Transverse colon (tissue), 4 donors: Measurements from ENCODE around the gene NAA35.

Source experiments
- EP300 ChIP-seq: sonication (generic); formaldehyde crosslinking; IDR thresholded peaks from one replicate; pipeline ENCODE4 v1.6.1; 2017; ENCODE audit warnings: antibody characterized with exemption, low read depth
- POLR2A ChIP-seq: fragments of 450-650 bp; IDR thresholded peaks from one replicate; pipeline ENCODE4 v1.6.1; 2016; ENCODE audit warnings: antibody characterized with exemption, mild to moderate bottlenecking, moderate library complexity
- POLR2AphosphoS5 ChIP-seq, 3 donors: sonication (generic); formaldehyde crosslinking; IDR thresholded peaks; one replicate each; pipeline ENCODE4 v1.6.1; 2016; ENCODE audit warnings: antibody characterized with exemption in 3 of 3
- TF ChIP-seq, protein P1 (sequence below), 5 experiments: fragments of 200-600 bp in 3 of 5; fragments of 450-650 bp in 2 of 5; sonication (generic) in 3 of 5; IDR thresholded peaks; 1 replicate in 2 of 5; 2 replicates in 3 of 5; pipeline ENCODE4 v1.5.1; 2016 to 2017; ENCODE audit warnings: antibody characterized with exemption in 5 of 5, inconsistent platforms in 3 of 5, mild to moderate bottlenecking in 2 of 5, moderate library complexity in 1 of 5

DNA sequence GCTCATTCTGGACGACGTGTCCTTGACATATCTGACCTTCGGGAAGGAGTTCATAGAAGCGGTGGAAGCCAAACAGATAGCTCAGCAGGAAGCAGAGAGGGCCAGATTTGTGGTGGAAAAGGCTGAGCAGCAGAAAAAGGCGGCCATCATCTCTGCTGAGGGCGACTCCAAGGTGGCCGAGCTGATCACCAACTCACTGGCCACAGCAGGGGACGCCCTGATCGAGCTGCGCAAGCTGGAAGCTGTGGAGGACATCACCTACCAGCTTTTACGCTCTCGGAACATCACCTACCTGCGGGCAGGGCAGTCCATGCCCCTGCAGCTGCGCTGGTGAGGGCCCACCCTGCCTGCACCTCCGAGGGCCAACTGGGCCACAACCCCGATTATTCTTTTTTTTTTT is 41.6 kb upstream of the NAA35 start:
- TF ChIP-seq, protein P1, sequence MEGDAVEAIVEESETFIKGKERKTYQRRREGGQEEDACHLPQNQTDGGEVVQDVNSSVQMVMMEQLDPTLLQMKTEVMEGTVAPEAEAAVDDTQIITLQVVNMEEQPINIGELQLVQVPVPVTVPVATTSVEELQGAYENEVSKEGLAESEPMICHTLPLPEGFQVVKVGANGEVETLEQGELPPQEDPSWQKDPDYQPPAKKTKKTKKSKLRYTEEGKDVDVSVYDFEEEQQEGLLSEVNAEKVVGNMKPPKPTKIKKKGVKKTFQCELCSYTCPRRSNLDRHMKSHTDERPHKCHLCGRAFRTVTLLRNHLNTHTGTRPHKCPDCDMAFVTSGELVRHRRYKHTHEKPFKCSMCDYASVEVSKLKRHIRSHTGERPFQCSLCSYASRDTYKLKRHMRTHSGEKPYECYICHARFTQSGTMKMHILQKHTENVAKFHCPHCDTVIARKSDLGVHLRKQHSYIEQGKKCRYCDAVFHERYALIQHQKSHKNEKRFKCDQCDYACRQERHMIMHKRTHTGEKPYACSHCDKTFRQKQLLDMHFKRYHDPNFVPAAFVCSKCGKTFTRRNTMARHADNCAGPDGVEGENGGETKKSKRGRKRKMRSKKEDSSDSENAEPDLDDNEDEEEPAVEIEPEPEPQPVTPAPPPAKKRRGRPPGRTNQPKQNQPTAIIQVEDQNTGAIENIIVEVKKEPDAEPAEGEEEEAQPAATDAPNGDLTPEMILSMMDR (IDR thresholded peaks at IDR 0.05) = no peak
- TF ChIP-seq EP300 (no peak), POLR2A (no peak), POLR2AphosphoS5 (IDR thresholded peaks at IDR 0.05) (no peak)
